WTC11 (cell line): Measurements from ENCODE around the gene C1QL1.

ENCODE experiments used
- CREB1 ChIP-seq: sonication (generic); formaldehyde crosslinking; IDR thresholded peaks from 2 replicates; pipeline ENCODE4 v1.8.0; 2023; ENCODE audit warnings: mild to moderate bottlenecking, missing genetic modification reagents
- CTCF ChIP-seq: fragments of 200-600 bp; IDR thresholded peaks from 2 replicates; pipeline ENCODE4 v1.8.0; 2022; ENCODE audit warnings: antibody characterized with exemption
- GABPB1 ChIP-seq: sonication (generic); formaldehyde crosslinking; IDR thresholded peaks from 2 replicates; pipeline ENCODE4 v1.8.1; 2023; ENCODE audit warnings: mild to moderate bottlenecking, missing genetic modification reagents
- NFATC4 ChIP-seq: fragments of 250-450 bp; sonication (Bioruptor Pico); IDR thresholded peaks from 2 replicates; pipeline ENCODE4 v1.9.0; 2021; ENCODE audit warnings: mild to moderate bottlenecking
- NFYB ChIP-seq: sonication (generic); formaldehyde crosslinking; conservative IDR thresholded peaks from 2 replicates; pipeline ENCODE4 v1.8.0; 2022; ENCODE audit warnings: low read depth, missing genetic modification reagents
- RELA ChIP-seq: sonication (generic); formaldehyde crosslinking; IDR thresholded peaks from 2 replicates; pipeline ENCODE4 v1.8.1; 2022; ENCODE audit warnings: missing genetic modification reagents, mild to moderate bottlenecking, borderline replicate concordance
- SOX15 ChIP-seq: fragments of 250-450 bp; sonication (Bioruptor Pico); IDR thresholded peaks from 2 replicates; pipeline ENCODE4 v1.9.0; 2021; ENCODE audit warnings: mild to moderate bottlenecking
- TEAD1 ChIP-seq: sonication (generic); formaldehyde crosslinking; IDR thresholded peaks from 2 replicates; pipeline ENCODE4 v1.8.0; 2022; ENCODE audit warnings: mild to moderate bottlenecking, missing genetic modification reagents
- ZNF219 ChIP-seq: sonication (generic); formaldehyde crosslinking; IDR thresholded peaks from 2 replicates; pipeline ENCODE4 v1.8.0; 2023; ENCODE audit warnings: missing genetic modification reagents, mild to moderate bottlenecking, borderline replicate concordance
- ZNF396 ChIP-seq: fragments of 250-450 bp; sonication (Bioruptor Pico); IDR thresholded peaks from 2 replicates; pipeline ENCODE4 v1.8.0; 2021; ENCODE audit warnings: mild to moderate bottlenecking, moderate library complexity, borderline replicate concordance
- ZNF512 ChIP-seq: sonication (generic); formaldehyde crosslinking; IDR thresholded peaks from 2 replicates; pipeline ENCODE4 v1.8.1; 2022; ENCODE audit warnings: missing genetic modification reagents, borderline replicate concordance
- TF ChIP-seq, protein P1 (sequence below): sonication (generic); formaldehyde crosslinking; IDR thresholded peaks from 2 replicates; pipeline ENCODE4 v1.8.1; 2023; ENCODE audit warnings: mild to moderate bottlenecking, missing genetic modification reagents, borderline replicate concordance

- TF ChIP-seq CTCF (no peak), ZNF512 (CRISPR knock-in tag) (no peak), CREB1 (CRISPR knock-in tag) (no peak), ZNF219 (CRISPR knock-in tag) (no peak), GABPB1 (no peak), TEAD1 (no peak), ZNF396 (no peak), RELA (CRISPR knock-in tag) (no peak), NFYB (CRISPR knock-in tag) (no peak), NFATC4 (no peak), SOX15 (CRISPR knock-in tag) (no peak)
- TF ChIP-seq, protein P1, sequence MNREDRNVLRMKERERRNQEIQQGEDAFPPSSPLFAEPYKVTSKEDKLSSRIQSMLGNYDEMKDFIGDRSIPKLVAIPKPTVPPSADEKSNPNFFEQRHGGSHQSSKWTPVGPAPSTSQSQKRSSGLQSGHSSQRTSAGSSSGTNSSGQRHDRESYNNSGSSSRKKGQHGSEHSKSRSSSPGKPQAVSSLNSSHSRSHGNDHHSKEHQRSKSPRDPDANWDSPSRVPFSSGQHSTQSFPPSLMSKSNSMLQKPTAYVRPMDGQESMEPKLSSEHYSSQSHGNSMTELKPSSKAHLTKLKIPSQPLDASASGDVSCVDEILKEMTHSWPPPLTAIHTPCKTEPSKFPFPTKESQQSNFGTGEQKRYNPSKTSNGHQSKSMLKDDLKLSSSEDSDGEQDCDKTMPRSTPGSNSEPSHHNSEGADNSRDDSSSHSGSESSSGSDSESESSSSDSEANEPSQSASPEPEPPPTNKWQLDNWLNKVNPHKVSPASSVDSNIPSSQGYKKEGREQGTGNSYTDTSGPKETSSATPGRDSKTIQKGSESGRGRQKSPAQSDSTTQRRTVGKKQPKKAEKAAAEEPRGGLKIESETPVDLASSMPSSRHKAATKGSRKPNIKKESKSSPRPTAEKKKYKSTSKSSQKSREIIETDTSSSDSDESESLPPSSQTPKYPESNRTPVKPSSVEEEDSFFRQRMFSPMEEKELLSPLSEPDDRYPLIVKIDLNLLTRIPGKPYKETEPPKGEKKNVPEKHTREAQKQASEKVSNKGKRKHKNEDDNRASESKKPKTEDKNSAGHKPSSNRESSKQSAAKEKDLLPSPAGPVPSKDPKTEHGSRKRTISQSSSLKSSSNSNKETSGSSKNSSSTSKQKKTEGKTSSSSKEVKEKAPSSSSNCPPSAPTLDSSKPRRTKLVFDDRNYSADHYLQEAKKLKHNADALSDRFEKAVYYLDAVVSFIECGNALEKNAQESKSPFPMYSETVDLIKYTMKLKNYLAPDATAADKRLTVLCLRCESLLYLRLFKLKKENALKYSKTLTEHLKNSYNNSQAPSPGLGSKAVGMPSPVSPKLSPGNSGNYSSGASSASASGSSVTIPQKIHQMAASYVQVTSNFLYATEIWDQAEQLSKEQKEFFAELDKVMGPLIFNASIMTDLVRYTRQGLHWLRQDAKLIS (CRISPR knock-in tag): no peak
These were observed 36.3 kb upstream of the C1QL1 start for GRCh38 chr17:45004388-45004787.
